HCT116 (cell line): ENCODE results near the gene FAM24B. TPM values are rescaled to one million over a fixed set of nuclear protein-coding genes. Genes with fewer than 3 reads are reported as not detected.
A peak's percentile ranks its signal among the peaks of the same experiment; 100 is the strongest.

ENCODE experiments used
- ATAC-seq: fragments of 200-7000 bp; cut with Tn5 transposase; 2 replicates; pipeline ENCODE4 v1.9.1; 2020; ENCODE audit warnings: mild to moderate bottlenecking, moderate library complexity
- BruUV-seq: library from RNA; stranded (reverse); fragments of 400-500 nt; replicated peaks from 2 replicates; lab custom pipeline; 2021; lab: Mats Ljungman, UMichigan
- CTCF ChIA-PET: fragments of 300-600 bp; sonication (Branson Sonifier 250); formaldehyde crosslinking; loops from one replicate; lab custom pipeline; 2021; ENCODE audit warnings: antibody characterized with exemption; lab: Charles Lee
- POLR2A ChIA-PET: fragments of 300-600, 350-600 bp; sonication (Branson Sonifier 250); formaldehyde crosslinking; loops from one replicate; lab custom pipeline; 2021; ENCODE audit warnings: antibody characterized with exemption; lab: Charles Lee
- RAD21 ChIA-PET, 2 experiments: fragments of 300-600 bp; sonication (Branson Sonifier 250); formaldehyde crosslinking; loops; one replicate each; lab custom pipeline; 2023; ENCODE audit warnings: low total read pairs in 2 of 2; ENCODE audit not compliant: uncharacterized antibody in 2 of 2, unreplicated experiment in 2 of 2, low non-redundant PET in 1 of 2; lab: Charles Lee
- DNase-seq: peaks from one replicate; pipeline ENCODE4 v3.0.0-alpha.2; 2010; ENCODE audit warnings: low read depth, low spot score
- H2AFZ ChIP-seq: fragments of 200-600 bp; shearing (Covaris generic), sonication (generic); 2 replicates; pipeline ENCODE4 v1.6.1; 2017; ENCODE audit warnings: low read depth, mixed run types, mixed read lengths, antibody characterized with exemption, low read length; ENCODE audit not compliant: poor library complexity, severe bottlenecking
- H3K27ac ChIP-seq: 2 replicates; pipeline ENCODE4 v1.5.1; 2012; ENCODE audit warnings: low read depth, low read length
- H3K27me3 ChIP-seq: fragments of 200-600 bp; sonication (generic); 2 replicates; pipeline ENCODE4 v1.6.1; 2016; ENCODE audit warnings: mixed run types, low read length, mixed read lengths; ENCODE audit not compliant: insufficient read depth
- H3K36me3 ChIP-seq, 2 experiments: fragments of 200-500 bp in 1 of 2; fragments of 200-600 bp in 1 of 2; sonication (Bioruptor generic) in 1 of 2; sonication (generic) in 1 of 2; 2 replicates each; pipeline versions ENCODE4 v1.5.1 to v1.6.1; 2014 to 2016; ENCODE audit warnings: low read length in 2 of 2, inconsistent platforms in 1 of 2, mixed read lengths in 1 of 2, mixed run types in 1 of 2; ENCODE audit not compliant: insufficient read depth in 2 of 2, control insufficient read depth in 1 of 2
- H3K4me1 ChIP-seq, 2 experiments: fragments of 200-600 bp in 1 of 2; sonication (generic) in 1 of 2; 2 replicates each; pipeline versions ENCODE4 v1.5.1 to v1.6.1; 2012 to 2017; ENCODE audit warnings: low read length in 2 of 2, inconsistent platforms in 1 of 2, mild to moderate bottlenecking in 1 of 2, mixed read lengths in 1 of 2, mixed run types in 1 of 2, moderate library complexity in 1 of 2; ENCODE audit not compliant: insufficient read depth in 2 of 2, control insufficient read depth in 1 of 2
- H3K4me2 ChIP-seq: fragments of 200-600 bp; sonication (generic); 2 replicates; pipeline ENCODE4 v1.6.1; 2017; ENCODE audit warnings: mixed run types, low read length, mixed read lengths
- H3K4me3 ChIP-seq, 2 experiments: fragments of 200-600 bp in 1 of 2; sonication (generic) in 1 of 2; replicated peaks in 1 of 2; 2 replicates each; pipeline ENCODE4 v1.5.1; 2011 to 2016; ENCODE audit warnings: low read length in 2 of 2, control low read depth in 1 of 2, low read depth in 1 of 2, mild to moderate bottlenecking in 1 of 2, mixed read lengths in 1 of 2, mixed run types in 1 of 2
- H3K79me2 ChIP-seq: fragments of 200-600 bp; sonication (generic); 2 replicates; pipeline ENCODE4 v1.6.1; 2017; ENCODE audit warnings: mild to moderate bottlenecking, mixed run types, low read length, moderate library complexity, mixed read lengths; ENCODE audit not compliant: insufficient read depth
- H3K9ac ChIP-seq: fragments of 200-600 bp; sonication (generic); 2 replicates; pipeline ENCODE4 v1.6.1; 2016; ENCODE audit warnings: low read length, mixed read lengths
- H3K9me2 ChIP-seq: fragments of 200-600 bp; sonication (generic), shearing (Covaris generic); 2 replicates; pipeline ENCODE4 v1.6.1; 2017; ENCODE audit warnings: mixed run types, mild to moderate bottlenecking, moderate library complexity; ENCODE audit not compliant: insufficient read depth
- H3K9me3 ChIP-seq, 2 experiments: fragments of 200-500 bp in 1 of 2; fragments of 200-600 bp in 1 of 2; sonication (Bioruptor generic) in 1 of 2; sonication (generic) in 1 of 2; 2 replicates each; pipeline ENCODE4 v1.6.1; 2014 to 2017; ENCODE audit warnings: low read length in 2 of 2, mixed read lengths in 2 of 2, inconsistent platforms in 1 of 2, low read depth in 1 of 2, mild to moderate bottlenecking in 1 of 2, mixed run types in 1 of 2, moderate library complexity in 1 of 2; ENCODE audit not compliant: control insufficient read depth in 1 of 2, insufficient read depth in 1 of 2
- H4K20me1 ChIP-seq: fragments of 200-600 bp; sonication (generic), shearing (Covaris generic); 2 replicates; pipeline ENCODE4 v1.6.1; 2017; ENCODE audit warnings: mixed run types, mild to moderate bottlenecking, moderate library complexity; ENCODE audit not compliant: insufficient read depth
- ATF3 ChIP-seq: IDR thresholded peaks from 2 replicates; pipeline ENCODE4 v1.6.1; 2012
- CBX3 ChIP-seq: IDR thresholded peaks from 2 replicates; pipeline ENCODE4 v1.6.1; 2012; ENCODE audit warnings: low read depth
- CEBPB ChIP-seq: IDR thresholded peaks from 2 replicates; pipeline ENCODE4 v1.6.1; 2012; ENCODE audit warnings: low read depth
- ELF1 ChIP-seq: IDR thresholded peaks from 2 replicates; pipeline ENCODE4 v1.6.1; 2012; ENCODE audit warnings: low read depth, borderline replicate concordance
- EZH2 ChIP-seq: fragments of 200-600 bp; sonication (generic); IDR thresholded peaks from 2 replicates; pipeline ENCODE4 v1.6.1; 2017; ENCODE audit warnings: antibody characterized with exemption, mixed run types
- EZH2phosphoT487 ChIP-seq: fragments of 200-600 bp; IDR thresholded peaks from 2 replicates; pipeline ENCODE4 v1.6.1; 2018; ENCODE audit warnings: antibody characterized with exemption, borderline replicate concordance
- MAX ChIP-seq: IDR thresholded peaks from 2 replicates; pipeline ENCODE4 v1.6.1; 2012
- POLR2A ChIP-seq: IDR thresholded peaks from 2 replicates; pipeline ENCODE4 v1.7.0; 2011; ENCODE audit warnings: borderline replicate concordance; ENCODE audit not compliant: insufficient read depth, insufficient read length; ENCODE audit errors: extremely low read depth
- SP1 ChIP-seq: IDR thresholded peaks from 2 replicates; pipeline ENCODE4 v1.6.1; 2012; ENCODE audit warnings: low read depth
- TCF7L2 ChIP-seq: IDR thresholded peaks from 2 replicates; pipeline ENCODE4 v1.7.0; 2011; ENCODE audit warnings: borderline replicate concordance, inconsistent platforms; ENCODE audit not compliant: insufficient read depth, insufficient read length; ENCODE audit errors: extremely low read depth
- ZNF274 ChIP-seq: fragments of 200-500 bp; sonication (Bioruptor generic); IDR thresholded peaks from 2 replicates; pipeline ENCODE4 v1.6.1; 2014; ENCODE audit warnings: mild to moderate bottlenecking, low read depth, low read length, inconsistent platforms
- intact Hi-C: fragments of 100-400 bp; cut with micrococcal nuclease; formaldehyde crosslinking; loops from 2 replicates; pipeline ENCODE4 v1.10.0; 2022
- total RNA-seq: library from RNA; stranded (reverse); gene quantifications from one replicate; pipeline ENCODE4 v1.2.1, GENCODE V29; 2021; ENCODE audit not compliant: unreplicated experiment

The FAM24B gene
- total RNA-seq, 1 experiment from 2014 or later, result 6.8 TPM

DNA sequence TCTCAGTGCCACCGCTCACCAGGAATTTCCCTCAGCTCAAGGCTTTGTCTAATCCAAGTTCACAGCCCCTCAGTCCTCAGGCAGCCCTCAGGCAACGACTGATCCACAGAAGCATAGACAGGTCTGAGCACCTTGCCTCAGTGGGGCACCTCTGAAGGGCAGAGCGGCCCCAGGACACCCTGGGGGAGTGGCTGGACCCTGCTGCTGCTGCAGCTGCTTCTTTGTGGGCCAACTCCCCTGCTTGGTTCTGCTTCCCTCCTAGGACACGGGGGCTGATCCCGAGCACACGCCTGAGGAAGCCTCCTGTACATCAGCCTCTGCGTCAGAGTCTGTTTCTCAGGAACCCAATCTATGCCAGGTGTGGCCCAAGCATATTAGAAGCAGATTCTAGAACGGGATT is 49.9 kb downstream of the FAM24B start:
- Histone ChIP-seq H2AFZ (no peak overlapping the region), H3K4me3 (no peak overlapping the region), H3K27ac (no peak overlapping the region), H4K20me1 (no peaks in the 10 kb centered on the region), H3K4me1 (no peaks in the 10 kb centered on the region), H3K27me3 (peaks cover 61% of the 10 kb centered on the region), H3K9ac (no peak overlapping the region), H3K79me2 (no peaks in the 10 kb centered on the region), H3K36me3 (no peaks in the 10 kb centered on the region), H3K9me3 (no peaks in the 10 kb centered on the region), H3K4me2 (no peak overlapping the region), H3K9me2 (no peaks in the 10 kb centered on the region)
- DNase-seq (no peak), ATAC-seq (peak; percentile 22; the same call in 1 of the 2 replicates)
- RAD21 ChIA-PET, result no interaction called here
- BruUV-seq, result no TSS peak
- CTCF ChIA-PET, result no interaction called here
- POLR2A ChIA-PET, result no interaction called here
- TF ChIP-seq EZH2, result 0 out of 2 replicates have a peak, but pooled peaks have one; percentile 80
- TF ChIP-seq SP1, result no peak
- TF ChIP-seq ELF1, result no peak
- intact Hi-C loops, result no loop called here

DNA sequence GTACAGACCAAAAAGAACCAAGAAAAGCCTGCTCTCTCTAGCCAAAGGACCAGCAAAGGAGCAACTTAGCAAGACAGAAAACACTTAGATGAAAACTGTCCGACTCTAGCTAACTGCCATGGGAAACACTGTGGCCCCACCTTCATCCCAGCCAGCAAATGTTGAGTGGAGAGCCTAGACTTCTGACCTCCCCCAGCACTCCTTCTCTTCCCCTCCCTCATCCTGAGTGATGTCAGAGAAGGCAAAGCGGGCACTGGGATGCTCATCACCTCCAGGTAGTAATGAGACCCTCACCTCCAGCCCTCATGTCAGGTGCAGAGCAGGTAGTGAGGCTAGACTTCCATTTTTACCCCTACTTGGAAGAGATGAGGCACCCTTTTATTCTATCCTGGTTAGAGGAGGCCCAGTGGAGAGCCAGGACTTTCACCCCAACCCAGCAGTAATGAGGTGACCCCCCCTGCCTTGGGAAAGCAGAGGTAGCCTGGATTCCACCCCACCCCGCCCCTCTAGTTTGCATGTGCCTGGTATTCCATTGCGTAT is 50.6 kb downstream of the FAM24B start:
- no peaks in the 10 kb centered on the region for H3K9me3 ChIP-seq
- TF ChIP-seq MAX, result no peak
- TF ChIP-seq EZH2phosphoT487, result no peak
- no peak for TF ChIP-seq ZNF274
- no peak for TF ChIP-seq ATF3
- TF ChIP-seq TCF7L2, result no peak
- TF ChIP-seq CBX3, result no peak
- no peak for TF ChIP-seq POLR2A
- no peak for TF ChIP-seq CEBPB
- TF ChIP-seq, all 23 proteins: peak for 0
- Histone ChIP-seq H3K4me2 (no peak overlapping the region), H3K27ac (no peak overlapping the region), H4K20me1 (no peaks in the 10 kb centered on the region), H3K27me3 (peaks cover 68% of the 10 kb centered on the region), H3K79me2 (no peaks in the 10 kb centered on the region), H3K9me2 (no peaks in the 10 kb centered on the region), H3K9ac (no peak overlapping the region), H3K4me1 (no peaks in the 10 kb centered on the region), H3K36me3 (no peaks in the 10 kb centered on the region), H2AFZ (no peak overlapping the region), H3K4me3 (no peak overlapping the region)
- RAD21 ChIA-PET, result no interaction called here
- CTCF ChIA-PET, result no interaction called here
- POLR2A ChIA-PET, result no interaction called here
- no TSS peak for BruUV-seq
- intact Hi-C loops, result no loop called here
- DNase-seq (no peak), ATAC-seq (no peak)
